ENCODE measurements around the gene AMIGO3. TPM values are rescaled to one million over a fixed set of nuclear protein-coding genes. Genes with fewer than 3 reads are reported as not detected.
"Not testable (repeated sequence)": the region's sequence is repeated elsewhere in the genome, so short reads cannot be mapped to it uniquely, and the experiment has no call there.

The AMIGO3 gene
- total RNA-seq, 1 experiment from 2014 or later: 2.7 TPM

GRCh38 chr3:49688338-49689045 is 31.0 kb downstream of the AMIGO3 start:
- not testable (repeated sequence) for DNase-seq (ENCODE audit: low spot score)

- not testable (repeated sequence) for DNase-seq (ENCODE audit: low spot score)
Measured at GRCh38 chr3:49687424-49687795, 32.1 kb downstream of the AMIGO3 start.

- peak; percentile 30 for DNase-seq (ENCODE audit: low spot score)
Measured at GRCh38 chr3:49686769-49687423, 32.6 kb downstream of the AMIGO3 start.

GRCh38 chr3:49686346-49686745 is 33.1 kb downstream of the AMIGO3 start:
- DNase-seq (ENCODE audit: low spot score): not testable (repeated sequence)

GRCh38 chr3:49685846-49686245 is 33.6 kb downstream of the AMIGO3 start:
- not testable (repeated sequence) for DNase-seq (ENCODE audit: low spot score)

- not testable (repeated sequence) for DNase-seq (ENCODE audit: low spot score)
Measured at GRCh38 chr3:49685103-49685502, 34.4 kb downstream of the AMIGO3 start.

- not testable (repeated sequence) for DNase-seq (ENCODE audit: low spot score)
Measured at GRCh38 chr3:49684453-49684852, 35.0 kb downstream of the AMIGO3 start.

GRCh38 chr3:49683162-49683561 is 36.3 kb downstream of the AMIGO3 start:
- DNase-seq (ENCODE audit: low spot score): no peak

GRCh38 chr3:49681543-49681942 is 37.9 kb downstream of the AMIGO3 start:
- no peak for DNase-seq (ENCODE audit: low spot score)

GRCh38 chr3:49681232-49681522 is 38.3 kb downstream of the AMIGO3 start:
- DNase-seq (ENCODE audit: low spot score): no peak

GRCh38 chr3:49680493-49681231 is 38.8 kb downstream of the AMIGO3 start:
- DNase-seq (ENCODE audit: low spot score): no peak

- no peak for DNase-seq (ENCODE audit: low spot score)
Measured at GRCh38 chr3:49675912-49676311, 43.6 kb downstream of the AMIGO3 start.

- no peak for DNase-seq (ENCODE audit: low spot score)
Measured at GRCh38 chr3:49674497-49674983, 44.9 kb downstream of the AMIGO3 start.

GRCh38 chr3:49673715-49674496 is 45.6 kb downstream of the AMIGO3 start, which contains the start of gene APEH:
TSS of gene APEH (plus strand) at chr3:49674351. CDS start at chr3:49674402, 51 bp downstream.
- DNase-seq (ENCODE audit: low spot score): peak; percentile 96

GRCh38 chr3:49673121-49673714 is 46.3 kb downstream of the AMIGO3 start:
- peak; percentile 42 for DNase-seq (ENCODE audit: low spot score)

GRCh38 chr3:49671291-49672288 is 47.9 kb downstream of the AMIGO3 start:
- DNase-seq (ENCODE audit: low spot score): peak; percentile 73

- no peak for DNase-seq (ENCODE audit: low spot score)
Measured at GRCh38 chr3:49670940-49671290, 48.6 kb downstream of the AMIGO3 start.

GRCh38 chr3:49669352-49669751 is 50.1 kb downstream of the AMIGO3 start:
- DNase-seq (ENCODE audit: low spot score): no peak

- peak; percentile 32 for DNase-seq (ENCODE audit: low spot score)
Measured at GRCh38 chr3:49668861-49669260, 50.6 kb downstream of the AMIGO3 start.

GRCh38 chr3:49668414-49668797 is 51.1 kb downstream of the AMIGO3 start:
- peak; percentile 5 for DNase-seq (ENCODE audit: low spot score)
